ENCODE measurements around the gene CAPNS1. TPM values are rescaled to one million over a fixed set of nuclear protein-coding genes. Genes with fewer than 3 reads are reported as not detected.

Gene CAPNS1
- total and polyA plus RNA-seq, 2 of the 13 experiments (the other 11 are each of a cell fraction or from before 2014, with no cell fraction given), result 322 to 526 TPM

DNA sequence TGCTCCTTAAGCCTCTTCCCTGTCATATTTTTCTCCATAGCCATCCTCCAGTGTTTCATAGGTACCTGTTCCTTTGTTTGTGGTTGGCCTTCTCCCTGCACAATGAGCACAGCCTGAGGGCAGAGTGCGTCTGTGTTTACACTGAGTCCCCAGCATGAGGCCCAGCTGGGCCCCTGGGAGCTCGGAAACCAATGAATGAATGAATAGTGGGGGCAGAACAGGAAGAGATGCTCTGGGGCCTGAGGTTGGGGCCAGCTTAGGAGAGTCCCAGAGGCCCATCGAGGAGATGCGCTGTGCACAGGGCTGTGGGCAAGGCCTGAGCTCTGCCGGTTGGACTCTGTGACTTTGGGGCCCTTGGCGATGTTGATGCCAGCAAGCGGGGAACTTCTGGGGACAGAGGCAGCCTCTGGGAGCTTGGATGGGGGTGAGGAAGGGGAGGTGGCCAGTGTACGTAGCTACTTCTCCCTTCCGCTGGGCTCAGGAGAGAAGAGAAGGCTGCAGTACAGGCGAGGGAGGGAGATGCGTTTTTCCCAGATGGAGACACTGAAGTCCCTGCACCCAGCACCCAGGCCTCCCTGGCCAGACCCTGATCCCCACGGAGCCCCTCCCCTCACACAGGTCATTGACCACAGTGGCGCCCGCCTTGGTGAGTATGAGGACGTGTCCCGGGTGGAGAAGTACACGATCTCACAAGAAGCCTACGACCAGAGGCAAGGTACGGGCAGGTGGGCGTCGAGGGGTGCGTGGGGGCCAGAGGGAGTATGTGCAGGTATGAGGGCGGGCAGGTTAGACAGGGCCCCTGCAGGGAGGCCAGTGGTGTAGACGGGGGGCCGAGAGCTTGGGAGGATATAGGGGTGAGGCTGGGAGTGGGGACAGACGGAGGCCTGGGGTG lies 19.5 kb upstream of the CAPNS1 start (continued):
- TF ChIP-seq IRX3 (CRISPR knock-in tag; IDR thresholded peaks at IDR 0.05; ENCODE audit: borderline replicate concordance, low read depth) (no peak), RBFOX2 (IDR thresholded peaks at IDR 0.05; ENCODE audit: low read depth, low read length) (peak; percentile 20; the same call in 1 of the 2 replicates), REXO4 (CRISPR knock-in tag; IDR thresholded peaks at IDR 0.05; ENCODE audit: borderline replicate concordance) (no peak), GABPA (IDR thresholded peaks at IDR 0.05; ENCODE audit: low read depth, low read length) (0 out of 2 replicates have a peak, but pooled peaks have one; percentile 9), GABPA (CRISPR knock-in tag; IDR thresholded peaks at IDR 0.05; ENCODE audit: low read depth) (peak; percentile 67), AHR (CRISPR knock-in tag; IDR thresholded peaks at IDR 0.05) (no peak; the same call in 1 of the 2 replicates), TOPORS (CRISPR knock-in tag; IDR thresholded peaks at IDR 0.05) (peak; percentile 75; the same call in 1 of the 2 replicates), AGO2 (optimal IDR thresholded peaks at IDR 0.05; ENCODE audit: low read depth, low read length) (peak; percentile 61), GZF1 (CRISPR knock-in tag; IDR thresholded peaks at IDR 0.05) (0 out of 2 replicates have a peak, but pooled peaks have one; percentile 11), IKZF1 (IDR thresholded peaks at IDR 0.05) (no peak), CBX1 (IDR thresholded peaks at IDR 0.05; ENCODE audit: low read depth) (no peak), DNMT3B (CRISPR knock-in tag; conservative IDR thresholded peaks at IDR 0.05) (peak; percentile 85), SMAD9 (CRISPR knock-in tag; IDR thresholded peaks at IDR 0.05) (no peak), SP5 (CRISPR knock-in tag; IDR thresholded peaks at IDR 0.05; ENCODE audit: borderline replicate concordance, low read depth) (peak; percentile 36; the same call in 1 of the 2 replicates)
- TF ChIP-seq, protein P1, sequence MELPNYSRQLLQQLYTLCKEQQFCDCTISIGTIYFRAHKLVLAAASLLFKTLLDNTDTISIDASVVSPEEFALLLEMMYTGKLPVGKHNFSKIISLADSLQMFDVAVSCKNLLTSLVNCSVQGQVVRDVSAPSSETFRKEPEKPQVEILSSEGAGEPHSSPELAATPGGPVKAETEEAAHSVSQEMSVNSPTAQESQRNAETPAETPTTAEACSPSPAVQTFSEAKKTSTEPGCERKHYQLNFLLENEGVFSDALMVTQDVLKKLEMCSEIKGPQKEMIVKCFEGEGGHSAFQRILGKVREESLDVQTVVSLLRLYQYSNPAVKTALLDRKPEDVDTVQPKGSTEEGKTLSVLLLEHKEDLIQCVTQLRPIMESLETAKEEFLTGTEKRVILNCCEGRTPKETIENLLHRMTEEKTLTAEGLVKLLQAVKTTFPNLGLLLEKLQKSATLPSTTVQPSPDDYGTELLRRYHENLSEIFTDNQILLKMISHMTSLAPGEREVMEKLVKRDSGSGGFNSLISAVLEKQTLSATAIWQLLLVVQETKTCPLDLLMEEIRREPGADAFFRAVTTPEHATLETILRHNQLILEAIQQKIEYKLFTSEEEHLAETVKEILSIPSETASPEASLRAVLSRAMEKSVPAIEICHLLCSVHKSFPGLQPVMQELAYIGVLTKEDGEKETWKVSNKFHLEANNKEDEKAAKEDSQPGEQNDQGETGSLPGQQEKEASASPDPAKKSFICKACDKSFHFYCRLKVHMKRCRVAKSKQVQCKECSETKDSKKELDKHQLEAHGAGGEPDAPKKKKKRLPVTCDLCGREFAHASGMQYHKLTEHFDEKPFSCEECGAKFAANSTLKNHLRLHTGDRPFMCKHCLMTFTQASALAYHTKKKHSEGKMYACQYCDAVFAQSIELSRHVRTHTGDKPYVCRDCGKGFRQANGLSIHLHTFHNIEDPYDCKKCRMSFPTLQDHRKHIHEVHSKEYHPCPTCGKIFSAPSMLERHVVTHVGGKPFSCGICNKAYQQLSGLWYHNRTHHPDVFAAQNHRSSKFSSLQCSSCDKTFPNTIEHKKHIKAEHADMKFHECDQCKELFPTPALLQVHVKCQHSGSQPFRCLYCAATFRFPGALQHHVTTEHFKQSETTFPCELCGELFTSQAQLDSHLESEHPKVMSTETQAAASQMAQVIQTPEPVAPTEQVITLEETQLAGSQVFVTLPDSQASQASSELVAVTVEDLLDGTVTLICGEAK (IDR thresholded peaks at IDR 0.05), result no peak
- TF ChIP-seq, protein P1 (CRISPR knock-in tag; IDR thresholded peaks at IDR 0.05), result no peak
- TF ChIP-seq, protein P2, sequence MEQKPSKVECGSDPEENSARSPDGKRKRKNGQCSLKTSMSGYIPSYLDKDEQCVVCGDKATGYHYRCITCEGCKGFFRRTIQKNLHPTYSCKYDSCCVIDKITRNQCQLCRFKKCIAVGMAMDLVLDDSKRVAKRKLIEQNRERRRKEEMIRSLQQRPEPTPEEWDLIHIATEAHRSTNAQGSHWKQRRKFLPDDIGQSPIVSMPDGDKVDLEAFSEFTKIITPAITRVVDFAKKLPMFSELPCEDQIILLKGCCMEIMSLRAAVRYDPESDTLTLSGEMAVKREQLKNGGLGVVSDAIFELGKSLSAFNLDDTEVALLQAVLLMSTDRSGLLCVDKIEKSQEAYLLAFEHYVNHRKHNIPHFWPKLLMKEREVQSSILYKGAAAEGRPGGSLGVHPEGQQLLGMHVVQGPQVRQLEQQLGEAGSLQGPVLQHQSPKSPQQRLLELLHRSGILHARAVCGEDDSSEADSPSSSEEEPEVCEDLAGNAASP (CRISPR knock-in tag; IDR thresholded peaks at IDR 0.05; ENCODE audit: borderline replicate concordance), result peak; percentile 63; the same call in 1 of the 2 replicates
- TF ChIP-seq, protein P3, sequence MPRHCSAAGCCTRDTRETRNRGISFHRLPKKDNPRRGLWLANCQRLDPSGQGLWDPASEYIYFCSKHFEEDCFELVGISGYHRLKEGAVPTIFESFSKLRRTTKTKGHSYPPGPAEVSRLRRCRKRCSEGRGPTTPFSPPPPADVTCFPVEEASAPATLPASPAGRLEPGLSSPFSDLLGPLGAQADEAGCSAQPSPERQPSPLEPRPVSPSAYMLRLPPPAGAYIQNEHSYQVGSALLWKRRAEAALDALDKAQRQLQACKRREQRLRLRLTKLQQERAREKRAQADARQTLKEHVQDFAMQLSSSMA (CRISPR knock-in tag; IDR thresholded peaks at IDR 0.05), result peak; percentile 70; the same call in 1 of the 2 replicates

All from HepG2 (cell line).